NB4 (cell line): ENCODE data around the gene PAF1.
A peak's percentile ranks its signal among the peaks of the same experiment; 100 is the strongest.

Source experiments
- DNase-seq: peaks from one replicate; pipeline ENCODE4 v3.0.0; 2010; ENCODE audit warnings: low read depth
- H3K4me3 ChIP-seq: one replicate; pipeline ENCODE4 v1.5.1; 2011; ENCODE audit warnings: mild to moderate bottlenecking, low read depth, low read length, moderate library complexity
- CTCF ChIP-seq: IDR thresholded peaks from one replicate; pipeline ENCODE4 v1.5.1; 2012; ENCODE audit warnings: low read depth, low read length
- MAX ChIP-seq: IDR thresholded peaks from 2 replicates; pipeline ENCODE4 v1.6.1; 2011; ENCODE audit warnings: low read depth, low read length
- MYC ChIP-seq: IDR thresholded peaks from 2 replicates; pipeline ENCODE4 v1.6.1; 2011; ENCODE audit warnings: low read depth, low read length
- POLR2A ChIP-seq: IDR thresholded peaks from 2 replicates; pipeline ENCODE4 v1.6.1; 2011; ENCODE audit warnings: mild to moderate bottlenecking; ENCODE audit not compliant: insufficient read length; ENCODE audit errors: extremely low read depth

Gene PAF1

GRCh38 chr19:39433480-39434079 is 42.7 kb upstream of the PAF1 start:
- H3K4me3 ChIP-seq: peak overlapping the region; percentile 96
- DNase-seq: no peak

GRCh38 chr19:39432677-39433025 is 41.7 kb upstream of the PAF1 start:
- TF ChIP-seq CTCF (no peak), MAX (no peak), POLR2A (no peak), MYC (no peak)
- no peak for DNase-seq
- no peak overlapping the region for H3K4me3 ChIP-seq

More at GRCh38 chr19:39433480-39434079, 42.7 kb upstream of the PAF1 start:
- TF ChIP-seq CTCF (no peak), POLR2A (no peak), MAX (no peak), MYC (no peak)

GRCh38 chr19:39430675-39431593 is 40.0 kb upstream of the PAF1 start:
- peak; percentile 85 for DNase-seq
- H3K4me3 ChIP-seq: no peak overlapping the region
- no peak for TF ChIP-seq POLR2A
- peak; percentile 93 for TF ChIP-seq MYC
- peak; percentile 94 for TF ChIP-seq MAX
- no peak for TF ChIP-seq CTCF

GRCh38 chr19:39428283-39429112 is 37.6 kb upstream of the PAF1 start:
- TF ChIP-seq MAX: no peak
- no peak for TF ChIP-seq CTCF
- no peak for TF ChIP-seq POLR2A
- no peak for TF ChIP-seq MYC
- no peak overlapping the region for H3K4me3 ChIP-seq
- DNase-seq: no peak

GRCh38 chr19:39427707-39428106 is 36.8 kb upstream of the PAF1 start:
- H3K4me3 ChIP-seq: no peak overlapping the region
- TF ChIP-seq POLR2A (no peak), MYC (no peak), CTCF (no peak), MAX (no peak)

More at GRCh38 chr19:39427707-39428106, 36.8 kb upstream of the PAF1 start:
- no peak for DNase-seq
